Posterior vena cava (tissue), 2 donors: Measurements from ENCODE around the gene GLP2R. TPM values are rescaled to one million over a fixed set of nuclear protein-coding genes. Genes with fewer than 3 reads are reported as not detected.

ENCODE experiments used
- DNase-seq: peaks from one replicate; pipeline ENCODE4 v3.0.0-alpha.2; 2020; ENCODE audit warnings: low spot score
- intact Hi-C, 2 donors: fragments of 100-400 bp; cut with DNase I; formaldehyde crosslinking; loops; one replicate each; pipeline versions ENCODE4 v1.14.1 to v1.14.2; 2022 to 2023
- total RNA-seq, 2 donors: library from RNA; stranded (reverse); fragmentation: NEBNext Ultra II Directional; extraction: Animal tissue kit (Norgen Biotek cat#: 25700); gene quantifications; one replicate each; pipeline ENCODE4 v1.2.1, GENCODE V29; 2021
- donor health status: DM: yes; HTN: yes; CAD: no.
- donor health status: DM: yes; HTN: yes; CAD: no.

The GLP2R gene
- total RNA-seq, 2 donors from 2014 or later, result 0.05 TPM; not detected in 1

- DNase-seq, result no peak
These were observed 16.5 kb downstream of the GLP2R start for GRCh38 chr17:9842057-9842758.

GRCh38 chr17:9843152-9844010 lies 17.7 kb downstream of the GLP2R start:
- no peak for DNase-seq
- intact Hi-C loops, result no loop called here

More at GRCh38 chr17:9842057-9842758, 16.5 kb downstream of the GLP2R start:
- intact Hi-C loops, result no loop called here

GRCh38 chr17:9844153-9844552 lies 18.4 kb downstream of the GLP2R start:
- intact Hi-C loops, result no loop called here
- no peak for DNase-seq

GRCh38 chr17:9845306-9845705 lies 19.6 kb downstream of the GLP2R start:
- intact Hi-C loops, result no loop called here
- DNase-seq, result no peak

GRCh38 chr17:9850151-9850550 lies 24.4 kb downstream of the GLP2R start:
- no peak for DNase-seq
- intact Hi-C loops, result no loop called here

- intact Hi-C loops, result no loop called here
- DNase-seq, result no peak
These were observed 28.5 kb downstream of the GLP2R start for GRCh38 chr17:9854255-9854654.

GRCh38 chr17:9855036-9855435 lies 29.3 kb downstream of the GLP2R start:
- intact Hi-C loops, result no loop called here

GRCh38 chr17:9859781-9860180 lies 34.1 kb downstream of the GLP2R start:
- intact Hi-C loops, result no loop called here
- no peak for DNase-seq

More at GRCh38 chr17:9855036-9855435, 29.3 kb downstream of the GLP2R start:
- no peak for DNase-seq

GRCh38 chr17:9860851-9861250 lies 35.1 kb downstream of the GLP2R start:
- intact Hi-C loops, result no loop called here
- DNase-seq, result no peak

- intact Hi-C loops, result no loop called here
These were observed 36.5 kb downstream of the GLP2R start for GRCh38 chr17:9862220-9862619.

GRCh38 chr17:9862949-9863348 lies 37.2 kb downstream of the GLP2R start:
- intact Hi-C loops, result no loop called here

More at GRCh38 chr17:9862220-9862619, 36.5 kb downstream of the GLP2R start:
- no peak for DNase-seq

GRCh38 chr17:9865586-9865985 lies 39.9 kb downstream of the GLP2R start:
- no peak for DNase-seq
- intact Hi-C loops, result no loop called here

More at GRCh38 chr17:9862949-9863348, 37.2 kb downstream of the GLP2R start:
- no peak for DNase-seq

GRCh38 chr17:9868552-9868951 lies 42.8 kb downstream of the GLP2R start:
- no peak for DNase-seq
- intact Hi-C loops, result no loop called here

GRCh38 chr17:9872852-9873251 lies 47.1 kb downstream of the GLP2R start:
- intact Hi-C loops, result no loop called here
- DNase-seq, result no peak

- DNase-seq, result no peak
- intact Hi-C loops, result no loop called here
These were observed 49.0 kb downstream of the GLP2R start for GRCh38 chr17:9874722-9875121.

GRCh38 chr17:9875441-9875840 lies 49.7 kb downstream of the GLP2R start:
- DNase-seq, result no peak
- intact Hi-C loops, result no loop called here

- no peak for DNase-seq
- intact Hi-C loops, result no loop called here
These were observed 52.6 kb downstream of the GLP2R start for GRCh38 chr17:9878356-9878755.

- DNase-seq, result no peak
- intact Hi-C loops, result no loop called here
These were observed 53.2 kb downstream of the GLP2R start for GRCh38 chr17:9878786-9879525.

- intact Hi-C loops, result no loop called here
These were observed 54.9 kb downstream of the GLP2R start for GRCh38 chr17:9880582-9880999.

GRCh38 chr17:9883451-9883850 lies 57.7 kb downstream of the GLP2R start:
- DNase-seq, result no peak
- intact Hi-C loops, result no loop called here

More at GRCh38 chr17:9880582-9880999, 54.9 kb downstream of the GLP2R start:
- no peak for DNase-seq
